ENCODE measurements around the gene SLC9A2. TPM values are rescaled to one million over a fixed set of nuclear protein-coding genes. Genes with fewer than 3 reads are reported as not detected.

SLC9A2 gene
- total RNA-seq, 6 experiments from 2014 or later, result not detected

DNA sequence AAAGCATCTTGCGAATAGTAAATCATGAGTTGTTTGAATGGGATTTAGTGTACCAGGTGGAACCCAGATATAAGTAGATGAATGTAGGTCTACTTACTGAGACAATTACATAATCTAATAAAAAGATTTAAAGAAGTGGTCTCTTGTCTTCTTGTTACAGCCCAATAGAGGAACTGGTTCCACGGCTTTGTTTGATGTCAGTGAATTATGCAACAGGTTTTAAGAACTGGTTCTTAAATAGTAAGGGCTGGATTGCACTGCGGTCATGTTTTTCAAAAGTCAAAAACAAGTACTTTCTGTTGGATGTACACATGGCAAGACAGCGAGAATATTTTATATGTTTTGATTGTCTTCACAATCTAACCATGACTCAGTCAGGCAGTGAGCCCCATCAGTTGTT is 15.4 kb upstream of the SLC9A2 start:
- Mint-ChIP-seq H3K36me3 (ENCODE audit: low read depth) (no peaks in the 10 kb centered on the region), H3K4me1 (ENCODE audit: low read depth) (no peaks in the 10 kb centered on the region), H3K9me3 (no peaks in the 10 kb centered on the region), H3K27me3 (ENCODE audit: insufficient read depth) (peaks cover 2% of the 10 kb centered on the region; the same call in 1 of the 2 replicates), H3K27ac (no peak overlapping the region), H3K4me3 (no peak overlapping the region)
- no peak for DNase-seq
- TF ChIP-seq, protein P1, sequence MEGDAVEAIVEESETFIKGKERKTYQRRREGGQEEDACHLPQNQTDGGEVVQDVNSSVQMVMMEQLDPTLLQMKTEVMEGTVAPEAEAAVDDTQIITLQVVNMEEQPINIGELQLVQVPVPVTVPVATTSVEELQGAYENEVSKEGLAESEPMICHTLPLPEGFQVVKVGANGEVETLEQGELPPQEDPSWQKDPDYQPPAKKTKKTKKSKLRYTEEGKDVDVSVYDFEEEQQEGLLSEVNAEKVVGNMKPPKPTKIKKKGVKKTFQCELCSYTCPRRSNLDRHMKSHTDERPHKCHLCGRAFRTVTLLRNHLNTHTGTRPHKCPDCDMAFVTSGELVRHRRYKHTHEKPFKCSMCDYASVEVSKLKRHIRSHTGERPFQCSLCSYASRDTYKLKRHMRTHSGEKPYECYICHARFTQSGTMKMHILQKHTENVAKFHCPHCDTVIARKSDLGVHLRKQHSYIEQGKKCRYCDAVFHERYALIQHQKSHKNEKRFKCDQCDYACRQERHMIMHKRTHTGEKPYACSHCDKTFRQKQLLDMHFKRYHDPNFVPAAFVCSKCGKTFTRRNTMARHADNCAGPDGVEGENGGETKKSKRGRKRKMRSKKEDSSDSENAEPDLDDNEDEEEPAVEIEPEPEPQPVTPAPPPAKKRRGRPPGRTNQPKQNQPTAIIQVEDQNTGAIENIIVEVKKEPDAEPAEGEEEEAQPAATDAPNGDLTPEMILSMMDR (IDR thresholded peaks at IDR 0.05), result no peak

DNA sequence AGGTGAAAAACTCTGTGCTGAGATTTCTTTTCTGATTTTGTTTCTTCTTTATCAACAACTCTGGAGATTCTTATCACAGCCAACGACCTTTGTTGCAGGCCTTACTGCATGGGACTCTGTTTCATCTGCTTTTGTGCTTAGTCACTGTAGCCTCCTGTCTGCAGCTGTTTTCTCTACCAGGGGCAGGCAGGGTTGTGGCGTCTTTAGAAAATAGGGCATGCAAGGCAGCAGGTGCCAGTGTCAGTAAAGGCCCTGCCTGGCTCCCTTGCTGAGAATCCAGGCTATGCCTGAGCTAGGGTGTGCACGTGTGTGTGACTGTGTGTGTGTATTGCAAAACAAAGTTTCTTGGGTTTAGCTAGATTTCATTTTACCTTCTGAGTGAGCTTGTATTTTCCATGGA is 14.6 kb upstream of the SLC9A2 start:
- H3K27me3 Mint-ChIP-seq (ENCODE audit: insufficient read depth), result peaks cover 2% of the 10 kb centered on the region; the same call in 1 of the 2 replicates
- DNase-seq, result no peak
- H3K4me3 Mint-ChIP-seq, result no peak overlapping the region
- H3K4me1 Mint-ChIP-seq (ENCODE audit: low read depth), result no peaks in the 10 kb centered on the region
- TF ChIP-seq, protein P1 (IDR thresholded peaks at IDR 0.05), result no peak
- H3K36me3 Mint-ChIP-seq (ENCODE audit: low read depth), result no peaks in the 10 kb centered on the region
- H3K9me3 Mint-ChIP-seq, result no peaks in the 10 kb centered on the region
- H3K27ac Mint-ChIP-seq, result no peak overlapping the region

DNA sequence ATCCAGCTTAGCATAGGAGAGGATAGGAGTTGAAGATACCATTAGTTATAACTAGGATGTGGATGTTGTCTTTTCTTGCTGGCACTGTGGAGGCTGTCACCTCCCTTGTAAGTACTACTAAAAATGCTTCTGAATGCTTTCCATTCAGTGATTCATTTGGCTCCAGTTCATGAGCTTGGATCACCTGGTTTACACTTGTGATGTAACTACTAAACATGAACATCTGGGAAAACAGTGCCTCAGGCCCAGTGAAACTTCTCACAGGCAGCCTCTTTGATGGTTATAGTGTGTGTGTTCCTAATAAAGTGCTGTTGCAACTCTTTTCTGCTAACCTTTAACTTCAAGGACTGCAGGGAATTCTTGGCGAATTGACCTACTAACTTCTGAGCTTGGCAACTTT is 13.0 kb upstream of the SLC9A2 start:
- Mint-ChIP-seq H3K27me3 (ENCODE audit: insufficient read depth) (peaks cover under 1% of the 10 kb centered on the region; the same call in 1 of the 2 replicates), H3K36me3 (ENCODE audit: low read depth) (no peaks in the 10 kb centered on the region), H3K9me3 (no peaks in the 10 kb centered on the region), H3K4me1 (ENCODE audit: low read depth) (no peaks in the 10 kb centered on the region), H3K4me3 (no peak overlapping the region), H3K27ac (no peak overlapping the region)
- TF ChIP-seq, protein P1 (IDR thresholded peaks at IDR 0.05), result no peak
- peak; percentile 1 for DNase-seq

DNA sequence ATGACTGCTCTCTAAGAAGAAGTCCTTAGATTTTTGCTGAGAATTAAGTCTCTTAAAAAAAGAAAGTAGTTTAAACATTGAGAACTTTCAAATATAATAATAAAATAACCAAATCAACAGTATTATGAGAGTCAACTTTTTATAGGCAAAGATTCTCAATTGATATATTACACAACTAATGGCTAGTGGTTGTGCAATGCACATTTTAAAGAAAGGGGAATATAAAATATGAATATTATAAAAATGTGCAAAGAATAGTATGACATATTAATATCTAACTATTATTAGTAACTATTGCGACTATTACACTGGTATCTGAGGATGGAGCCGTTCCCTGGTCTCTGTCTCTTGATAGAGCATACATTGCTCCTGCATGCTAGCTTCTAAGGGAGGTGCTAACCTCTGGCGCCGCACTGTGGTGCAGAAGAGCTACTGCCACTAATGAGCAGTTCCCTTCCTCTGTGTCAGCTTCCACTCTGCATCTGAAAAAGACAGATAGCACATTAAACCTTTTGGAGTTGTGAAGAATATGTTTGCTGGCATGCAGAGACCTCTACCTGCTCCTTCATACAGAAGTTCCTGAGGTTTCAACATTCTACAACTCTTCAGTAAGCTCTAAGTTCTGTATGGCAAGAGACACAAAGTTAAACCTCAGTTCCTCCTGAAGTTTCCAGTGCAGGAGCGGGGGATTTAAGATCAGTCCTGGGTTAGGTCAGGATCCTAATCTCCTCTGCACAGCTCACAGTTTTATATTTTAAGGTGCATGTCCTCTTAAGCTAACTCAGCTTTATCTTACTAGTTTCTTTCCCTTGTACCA is 3.5 kb upstream of the SLC9A2 start:
- peak; percentile 56 for DNase-seq
- Mint-ChIP-seq H3K4me1 (ENCODE audit: low read depth) (peaks cover 9% of the 10 kb centered on the region), H3K9me3 (no peaks in the 10 kb centered on the region), H3K27ac (no peak overlapping the region), H3K4me3 (no peak overlapping the region), H3K36me3 (ENCODE audit: low read depth) (no peaks in the 10 kb centered on the region), H3K27me3 (ENCODE audit: insufficient read depth) (peaks cover 24% of the 10 kb centered on the region)
- TF ChIP-seq, protein P1 (IDR thresholded peaks at IDR 0.05), result peak; percentile 88

DNA sequence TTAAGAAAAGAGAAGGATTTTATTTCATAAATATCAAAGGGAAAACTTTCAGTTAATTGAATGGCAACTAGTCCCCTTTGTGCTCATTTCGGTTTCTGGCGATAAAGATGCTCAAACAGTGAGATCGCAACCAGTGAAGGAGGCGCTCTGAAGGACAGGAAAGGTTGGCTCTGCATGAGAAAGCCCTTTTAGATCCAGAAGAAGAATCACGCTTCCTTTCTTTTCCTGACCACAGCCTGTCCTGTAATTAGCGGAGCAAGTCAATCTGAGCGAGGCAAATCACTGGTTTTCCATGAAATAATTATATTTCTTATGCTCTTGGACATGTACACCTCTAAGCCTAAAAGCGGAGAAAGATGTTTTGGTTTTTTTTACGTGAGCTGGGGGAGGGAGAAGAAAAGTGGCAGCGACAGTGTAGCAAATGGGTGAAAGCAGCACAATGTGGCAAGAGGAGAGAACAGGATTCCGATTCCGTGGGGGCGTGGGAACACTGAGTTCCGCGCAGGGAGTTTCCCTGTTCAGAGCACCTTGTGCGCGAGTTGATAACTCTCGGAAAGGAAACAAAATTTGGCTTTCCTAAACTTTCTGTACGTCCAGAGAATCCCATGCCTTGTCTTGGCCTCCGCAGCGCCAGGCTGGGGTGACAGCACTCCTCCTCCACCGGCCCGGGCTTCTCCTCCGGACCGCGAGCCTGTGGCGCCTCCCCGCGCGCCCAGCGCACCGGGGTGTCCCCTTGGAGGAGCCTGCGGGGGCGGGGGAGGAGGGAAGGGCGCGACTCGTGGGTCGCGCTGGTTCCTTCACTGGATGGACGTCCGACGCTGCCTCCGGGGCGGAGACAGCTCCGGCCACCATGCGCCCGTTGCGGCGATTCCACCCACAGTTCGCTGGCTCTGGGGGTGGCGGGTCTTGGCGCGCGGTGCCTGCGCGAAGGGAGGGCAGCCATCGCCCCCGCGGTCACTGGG is 620 bp upstream of the SLC9A2 start:
- peaks cover 30% of the 10 kb centered on the region for H3K27me3 Mint-ChIP-seq (ENCODE audit: insufficient read depth)
- H3K4me3 Mint-ChIP-seq, result peak overlapping the region; percentile 71
- H3K27ac Mint-ChIP-seq, result no peak overlapping the region
- TF ChIP-seq, protein P1 (IDR thresholded peaks at IDR 0.05), result no peak
- H3K36me3 Mint-ChIP-seq (ENCODE audit: low read depth), result no peaks in the 10 kb centered on the region
- no peaks in the 10 kb centered on the region for H3K9me3 Mint-ChIP-seq
- DNase-seq, result no peak
- H3K4me1 Mint-ChIP-seq (ENCODE audit: low read depth), result peaks cover 9% of the 10 kb centered on the region
